AG08396 (cell line): ENCODE data around the gene TRMT10B.
"Not testable (repeated sequence)": the region's sequence is repeated elsewhere in the genome, so short reads cannot be mapped to it uniquely, and the experiment has no call there.

Source experiments
- DNase-seq: peaks from one replicate; pipeline ENCODE4 v3.0.0; 2012; ENCODE audit warnings: low spot score, mixed read lengths

The TRMT10B gene

GRCh38 chr9:37800631-37801286 is 47.2 kb downstream of the TRMT10B start, which contains the start of gene DCAF10:
TSS of gene DCAF10 (plus strand) at chr9:37800797. CDS start at chr9:37800867, 70 bp downstream.
- peak; percentile 91 for DNase-seq

GRCh38 chr9:37801287-37801850 is 47.8 kb downstream of the TRMT10B start:
- peak; percentile 59 for DNase-seq

GRCh38 chr9:37801959-37802711 is 48.5 kb downstream of the TRMT10B start:
- no peak for DNase-seq

- DNase-seq: no peak
These were observed 52.7 kb downstream of the TRMT10B start for GRCh38 chr9:37806271-37806670.

GRCh38 chr9:37809676-37810075 is 56.1 kb downstream of the TRMT10B start:
- not testable (repeated sequence) for DNase-seq

- no peak for DNase-seq
These were observed 58.4 kb downstream of the TRMT10B start for GRCh38 chr9:37811906-37812476.

GRCh38 chr9:37812773-37813379 is 59.3 kb downstream of the TRMT10B start:
- DNase-seq: no peak

- no peak for DNase-seq
These were observed 65.2 kb downstream of the TRMT10B start for GRCh38 chr9:37818849-37819248.

- no peak for DNase-seq
These were observed 66.5 kb downstream of the TRMT10B start for GRCh38 chr9:37820142-37820541.

- DNase-seq: not testable (repeated sequence)
These were observed 71.6 kb downstream of the TRMT10B start for GRCh38 chr9:37825174-37825573.

- DNase-seq: no peak
These were observed 74.0 kb downstream of the TRMT10B start for GRCh38 chr9:37827483-37828165.
